ENCODE measurements around the gene ZYX.
"Not testable (repeated sequence)": the region's sequence is repeated elsewhere in the genome, so short reads cannot be mapped to it uniquely, and the experiment has no call there.

ZYX gene

DNA sequence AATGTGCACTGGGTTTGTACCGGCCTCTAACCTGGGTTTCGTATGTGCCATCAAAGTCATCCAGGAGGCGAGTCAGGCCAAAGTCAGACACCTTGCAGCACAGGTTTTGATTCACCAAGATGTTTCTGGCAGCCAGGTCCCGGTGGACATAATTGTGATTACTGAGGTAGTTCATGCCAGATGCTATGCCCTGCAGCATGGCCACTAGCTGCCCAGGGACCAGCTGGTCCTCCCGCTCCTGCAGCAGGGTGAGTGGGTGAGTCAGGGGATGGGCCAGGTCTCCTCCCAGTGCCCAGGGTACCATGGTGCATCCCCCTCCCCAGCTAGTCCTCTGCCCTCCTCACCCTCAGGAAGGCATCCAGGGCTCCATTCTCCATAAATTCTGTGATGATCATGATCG is 13.6 kb downstream of the ZYX start:
- no peaks in the 10 kb centered on the region for H3K9me3 ChIP-seq (ENCODE audit: control insufficient read depth in 1 of 2, low read length in 2 of 2)
- no peak overlapping the region for H3K4me3 ChIP-seq (ENCODE audit: low read depth in 1 of 2, low read length in 2 of 2)
- no peaks in the 10 kb centered on the region for H3K27me3 ChIP-seq (ENCODE audit: low read depth, low read length)
- peaks cover 15 to 20% of the 10 kb centered on the region in 2 donors for H3K36me3 ChIP-seq (ENCODE audit: control insufficient read depth in 1 of 2, insufficient read depth in 2 of 2, low read length in 2 of 2)
- H3K4me1 ChIP-seq (ENCODE audit: control insufficient read depth in 1 of 2, insufficient read depth in 2 of 2, low read length in 2 of 2): peaks cover 26 to 43% of the 10 kb centered on the region in 2 donors
- H3K27ac ChIP-seq (ENCODE audit: low read length): no peak overlapping the region

DNA sequence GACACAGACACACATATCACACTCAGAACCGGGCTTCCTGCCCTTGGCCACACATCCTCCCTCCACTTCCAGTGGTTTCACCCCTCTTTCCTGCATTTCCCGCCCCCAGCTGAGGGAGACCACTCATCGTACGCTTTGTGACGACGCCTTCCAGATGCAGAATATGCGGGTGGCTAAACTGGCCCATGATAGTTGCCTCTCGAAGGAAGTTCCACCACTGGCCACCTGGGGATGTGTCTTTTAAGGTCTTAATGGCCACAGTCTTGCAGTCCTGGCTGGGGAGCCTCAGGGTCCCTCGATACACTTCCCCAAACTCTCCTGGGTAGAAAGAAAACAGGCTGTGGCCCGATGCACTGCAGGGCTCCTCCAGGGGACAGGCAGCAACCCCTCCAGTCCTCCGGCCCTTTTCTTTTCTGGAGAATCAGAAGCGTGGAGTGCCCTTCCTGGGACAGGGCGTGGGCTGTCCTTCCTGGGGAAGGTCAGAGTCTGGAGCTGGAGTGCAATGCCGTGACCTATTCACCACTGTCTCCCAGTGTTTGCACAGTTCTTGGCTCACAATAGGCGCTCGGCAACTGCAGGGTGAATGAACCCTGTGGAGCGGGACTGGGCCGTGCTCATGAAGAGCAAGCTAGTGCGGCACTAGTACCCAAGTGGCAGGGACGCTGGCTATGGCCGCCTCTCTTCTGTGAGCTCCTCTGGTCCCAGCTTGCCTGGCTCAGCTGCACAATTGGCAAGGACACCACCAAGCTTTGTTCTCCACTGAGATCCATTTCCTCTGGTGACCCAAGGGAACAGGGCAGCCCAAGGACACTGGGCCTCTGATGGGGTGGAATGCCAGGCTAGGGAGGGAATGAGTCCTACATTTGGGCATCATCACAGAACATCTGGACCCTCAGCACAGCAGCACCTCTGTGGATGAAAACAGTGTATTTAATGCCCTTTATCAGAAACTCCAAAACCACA is 14.3 kb downstream of the ZYX start:
- Histone ChIP-seq H3K27me3 (ENCODE audit: low read depth, low read length) (no peaks in the 10 kb centered on the region), H3K27ac (ENCODE audit: low read length) (no peak overlapping the region), H3K36me3 (ENCODE audit: control insufficient read depth in 1 of 2, insufficient read depth in 2 of 2, low read length in 2 of 2) (peaks cover 9 to 14% of the 10 kb centered on the region in 2 donors), H3K4me1 (ENCODE audit: control insufficient read depth in 1 of 2, insufficient read depth in 2 of 2, low read length in 2 of 2) (peaks cover 24 to 36% of the 10 kb centered on the region in 2 donors), H3K4me3 (ENCODE audit: low read depth in 1 of 2, low read length in 2 of 2) (no peak overlapping the region), H3K9me3 (ENCODE audit: control insufficient read depth in 1 of 2, low read length in 2 of 2) (no peaks in the 10 kb centered on the region)

DNA sequence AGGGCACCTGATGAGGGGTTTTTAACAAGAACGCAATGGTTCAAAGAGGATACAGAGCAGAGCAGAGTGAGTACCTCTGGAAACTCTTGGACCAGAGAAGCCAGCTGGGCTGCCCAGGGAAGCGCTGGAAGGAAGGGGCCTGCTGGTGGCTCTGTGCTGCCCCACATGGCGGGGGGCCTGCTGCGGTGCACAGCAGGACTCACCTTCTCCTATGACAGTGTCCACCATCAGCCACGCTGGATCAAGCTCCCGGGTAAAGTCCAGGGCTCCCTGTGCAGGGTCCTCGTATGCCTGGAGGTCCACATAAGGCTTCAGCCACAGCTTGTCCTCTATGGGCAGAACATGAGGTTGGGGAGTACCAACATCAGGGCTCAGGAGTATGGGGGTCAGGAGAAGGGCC is 15.0 kb downstream of the ZYX start:
- no peaks in the 10 kb centered on the region for H3K27me3 ChIP-seq (ENCODE audit: low read depth, low read length)
- peaks cover 19 to 29% of the 10 kb centered on the region in 2 donors for H3K4me1 ChIP-seq (ENCODE audit: control insufficient read depth in 1 of 2, insufficient read depth in 2 of 2, low read length in 2 of 2)
- H3K36me3 ChIP-seq (ENCODE audit: control insufficient read depth in 1 of 2, insufficient read depth in 2 of 2, low read length in 2 of 2): peaks cover 4 to 10% of the 10 kb centered on the region in 2 donors
- no peaks in the 10 kb centered on the region for H3K9me3 ChIP-seq (ENCODE audit: control insufficient read depth in 1 of 2, low read length in 2 of 2)
- no peak overlapping the region for H3K27ac ChIP-seq (ENCODE audit: low read length)
- no peak overlapping the region for H3K4me3 ChIP-seq (ENCODE audit: low read depth in 1 of 2, low read length in 2 of 2)

DNA sequence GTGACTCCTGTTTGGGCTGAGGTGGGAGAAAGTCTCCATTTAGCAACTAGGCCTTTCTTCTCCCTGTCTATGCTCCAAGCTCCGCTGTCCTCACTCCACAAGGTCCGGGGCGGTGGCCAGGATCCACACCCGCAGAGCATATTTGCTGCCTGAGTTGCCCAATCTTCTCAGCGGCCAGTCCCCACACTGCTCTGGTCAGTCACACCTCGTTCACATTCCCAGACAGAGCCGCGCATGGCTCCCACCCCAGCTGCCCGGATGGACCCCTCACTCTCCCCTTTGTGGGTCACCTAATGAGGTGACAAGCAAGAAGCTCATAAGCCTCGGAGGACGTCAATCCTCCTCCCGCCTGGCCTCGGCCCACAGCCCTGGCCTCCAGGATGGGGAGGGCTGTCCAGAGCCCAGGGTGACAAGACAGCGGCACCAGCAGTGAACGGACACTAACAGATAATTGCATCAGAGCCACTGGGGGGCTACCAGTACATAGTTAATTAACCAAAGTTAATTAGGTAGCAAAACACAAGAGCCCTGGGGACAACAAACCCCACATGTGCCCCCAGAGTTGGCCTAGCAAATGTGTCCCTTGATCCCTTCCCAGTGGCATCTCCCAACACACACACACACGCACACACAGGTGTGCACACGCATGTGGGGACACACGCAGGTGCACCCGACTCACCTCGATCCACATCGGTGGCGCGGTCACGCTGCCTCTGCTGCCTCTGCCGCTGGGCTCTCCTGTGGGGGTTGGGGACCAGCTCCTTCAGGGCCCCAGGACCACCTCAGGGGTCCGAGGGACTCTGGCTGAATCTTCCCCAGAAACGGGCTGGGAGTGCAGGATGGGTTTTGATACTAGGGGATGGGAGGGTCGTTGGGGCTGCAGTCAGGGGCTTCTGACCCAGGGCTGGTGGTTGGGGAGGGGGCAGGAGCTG is 15.7 kb downstream of the ZYX start:
- Histone ChIP-seq H3K27me3 (ENCODE audit: low read depth, low read length) (no peaks in the 10 kb centered on the region), H3K4me3 (ENCODE audit: low read depth in 1 of 2, low read length in 2 of 2) (no peak overlapping the region), H3K27ac (ENCODE audit: low read length) (no peak overlapping the region), H3K9me3 (ENCODE audit: control insufficient read depth in 1 of 2, low read length in 2 of 2) (no peaks in the 10 kb centered on the region), H3K36me3 (ENCODE audit: control insufficient read depth in 1 of 2, insufficient read depth in 2 of 2, low read length in 2 of 2) (peaks cover 0 to 6% of the 10 kb centered on the region in 2 donors), H3K4me1 (ENCODE audit: control insufficient read depth in 1 of 2, insufficient read depth in 2 of 2, low read length in 2 of 2) (peaks cover 15 to 22% of the 10 kb centered on the region in 2 donors)

DNA sequence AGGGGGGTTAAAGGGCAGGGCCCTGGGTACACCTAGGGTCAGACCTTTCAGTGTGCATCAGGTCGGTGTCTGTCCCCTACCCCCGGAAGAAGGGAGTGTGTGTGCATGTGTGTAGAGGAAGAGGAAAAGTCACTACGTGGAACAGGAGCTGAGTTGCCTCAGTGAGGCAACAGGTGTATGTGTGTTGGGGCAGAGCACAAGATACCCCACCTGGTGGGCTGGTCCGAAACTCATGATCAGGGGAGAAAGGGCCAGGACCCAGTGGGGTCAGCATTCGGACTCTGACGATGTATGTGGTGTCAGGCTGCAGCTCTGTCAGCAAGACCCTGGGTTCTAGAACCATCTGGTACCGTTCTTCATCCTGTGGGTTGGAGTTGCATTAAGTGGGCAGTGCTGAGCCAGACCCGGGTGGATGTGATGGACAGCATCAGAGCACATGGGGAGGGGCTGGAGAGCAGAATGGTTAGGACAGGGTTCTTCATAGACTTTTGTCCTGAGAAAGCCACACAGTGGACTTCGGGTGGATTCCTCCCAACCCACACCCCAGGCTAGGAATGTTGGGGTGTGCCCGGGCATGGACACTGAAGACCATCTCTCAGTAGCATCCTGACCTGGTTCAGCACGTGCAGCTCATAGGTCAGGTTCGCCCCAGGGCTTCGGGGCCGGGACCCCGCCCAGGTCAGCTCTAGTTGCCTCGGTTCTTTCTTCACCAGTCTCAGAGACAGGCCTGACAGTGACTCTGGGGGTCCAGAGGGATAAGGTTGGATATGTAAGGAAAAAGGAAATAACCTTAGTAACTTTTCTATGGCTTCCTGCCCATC is 16.8 kb downstream of the ZYX start:
- Histone ChIP-seq H3K36me3 (ENCODE audit: control insufficient read depth in 1 of 2, insufficient read depth in 2 of 2, low read length in 2 of 2) (peaks cover 0 to 2% of the 10 kb centered on the region in 2 donors), H3K27ac (ENCODE audit: low read length) (no peak overlapping the region), H3K9me3 (ENCODE audit: control insufficient read depth in 1 of 2, low read length in 2 of 2) (no peaks in the 10 kb centered on the region), H3K4me1 (ENCODE audit: control insufficient read depth in 1 of 2, insufficient read depth in 2 of 2, low read length in 2 of 2) (peaks cover 8 to 13% of the 10 kb centered on the region in 2 donors), H3K27me3 (ENCODE audit: low read depth, low read length) (no peaks in the 10 kb centered on the region), H3K4me3 (ENCODE audit: low read depth in 1 of 2, low read length in 2 of 2) (no peak overlapping the region)

DNA sequence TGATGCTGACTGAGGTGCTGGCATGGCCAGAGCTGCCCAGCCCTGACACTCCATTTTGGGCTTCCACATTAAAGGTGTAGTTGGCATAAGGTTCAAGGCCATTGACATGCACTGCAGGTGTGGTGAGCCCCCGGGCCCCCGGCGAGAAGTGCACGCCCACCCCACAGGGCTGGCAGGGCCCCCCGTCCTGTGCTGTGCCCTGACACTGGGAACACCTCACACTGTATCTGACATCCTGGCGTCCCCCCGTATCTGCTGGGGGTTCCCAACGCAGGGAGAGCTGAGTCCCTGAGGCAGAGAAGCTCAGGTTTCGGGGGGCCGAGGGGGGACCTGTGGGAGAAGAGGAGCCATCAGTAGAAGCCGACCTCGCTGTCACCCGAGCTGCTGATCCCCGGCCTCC is 17.5 kb downstream of the ZYX start:
- Histone ChIP-seq H3K27me3 (ENCODE audit: low read depth, low read length) (no peaks in the 10 kb centered on the region), H3K4me3 (ENCODE audit: low read depth in 1 of 2, low read length in 2 of 2) (no peak overlapping the region), H3K4me1 (ENCODE audit: control insufficient read depth in 1 of 2, insufficient read depth in 2 of 2, low read length in 2 of 2) (peaks cover 7 to 8% of the 10 kb centered on the region in 2 donors), H3K9me3 (ENCODE audit: control insufficient read depth in 1 of 2, low read length in 2 of 2) (no peaks in the 10 kb centered on the region), H3K27ac (ENCODE audit: low read length) (no peak overlapping the region), H3K36me3 (ENCODE audit: control insufficient read depth in 1 of 2, insufficient read depth in 2 of 2, low read length in 2 of 2) (no peaks in the 10 kb centered on the region)

DNA sequence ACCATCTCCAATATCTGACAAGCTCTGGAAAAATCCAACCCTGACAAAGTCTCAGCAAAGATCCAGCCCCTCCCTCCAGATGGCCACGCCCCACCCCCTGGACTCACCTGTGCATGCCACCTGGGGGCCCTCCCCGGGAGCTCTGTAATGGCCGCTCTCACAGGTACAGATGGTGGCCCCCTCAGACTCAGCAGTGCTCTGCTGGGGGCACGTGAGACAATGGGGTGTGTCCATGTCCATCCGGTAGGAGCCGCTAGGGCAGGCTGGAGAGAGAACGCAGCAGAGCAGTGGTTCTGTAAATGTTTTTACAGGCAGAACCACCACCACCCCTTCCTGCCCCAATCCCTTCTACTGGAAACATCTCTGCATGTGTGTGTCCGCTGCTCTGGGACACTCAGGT is 18.0 kb downstream of the ZYX start:
- Histone ChIP-seq H3K36me3 (ENCODE audit: control insufficient read depth in 1 of 2, insufficient read depth in 2 of 2, low read length in 2 of 2) (no peaks in the 10 kb centered on the region), H3K27ac (ENCODE audit: low read length) (no peak overlapping the region), H3K9me3 (ENCODE audit: control insufficient read depth in 1 of 2, low read length in 2 of 2) (no peaks in the 10 kb centered on the region), H3K4me1 (ENCODE audit: control insufficient read depth in 1 of 2, insufficient read depth in 2 of 2, low read length in 2 of 2) (peaks cover 5 to 7% of the 10 kb centered on the region in 2 donors), H3K27me3 (ENCODE audit: low read depth, low read length) (no peaks in the 10 kb centered on the region), H3K4me3 (ENCODE audit: low read depth in 1 of 2, low read length in 2 of 2) (no peak overlapping the region)

DNA sequence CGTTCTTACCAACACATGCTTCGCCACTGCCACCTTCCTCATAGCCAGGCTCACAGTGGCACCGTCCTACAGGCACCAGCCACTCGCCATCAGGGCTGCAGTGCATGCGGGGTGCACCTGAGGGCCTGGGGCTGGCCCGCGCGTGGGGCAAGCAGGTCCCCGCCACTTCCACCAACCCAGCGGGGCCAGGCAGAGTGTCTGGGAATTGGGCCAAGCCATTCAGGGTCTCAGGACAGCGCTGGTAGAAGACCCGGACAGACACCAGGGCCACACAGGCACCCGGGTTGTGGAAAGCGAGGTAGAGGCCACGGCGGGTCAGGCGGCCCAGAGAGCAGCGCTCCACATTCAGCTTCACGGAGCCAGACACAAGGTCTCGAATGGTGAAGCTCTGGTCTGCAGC is 18.5 kb downstream of the ZYX start:
- H3K27ac ChIP-seq (ENCODE audit: low read length): no peak overlapping the region
- H3K27me3 ChIP-seq (ENCODE audit: low read depth, low read length): no peaks in the 10 kb centered on the region
- no peaks in the 10 kb centered on the region for H3K9me3 ChIP-seq (ENCODE audit: control insufficient read depth in 1 of 2, low read length in 2 of 2)
- H3K4me1 ChIP-seq (ENCODE audit: control insufficient read depth in 1 of 2, insufficient read depth in 2 of 2, low read length in 2 of 2): peaks cover 5 to 7% of the 10 kb centered on the region in 2 donors
- no peaks in the 10 kb centered on the region for H3K36me3 ChIP-seq (ENCODE audit: control insufficient read depth in 1 of 2, insufficient read depth in 2 of 2, low read length in 2 of 2)
- H3K4me3 ChIP-seq (ENCODE audit: low read depth in 1 of 2, low read length in 2 of 2): no peak overlapping the region

DNA sequence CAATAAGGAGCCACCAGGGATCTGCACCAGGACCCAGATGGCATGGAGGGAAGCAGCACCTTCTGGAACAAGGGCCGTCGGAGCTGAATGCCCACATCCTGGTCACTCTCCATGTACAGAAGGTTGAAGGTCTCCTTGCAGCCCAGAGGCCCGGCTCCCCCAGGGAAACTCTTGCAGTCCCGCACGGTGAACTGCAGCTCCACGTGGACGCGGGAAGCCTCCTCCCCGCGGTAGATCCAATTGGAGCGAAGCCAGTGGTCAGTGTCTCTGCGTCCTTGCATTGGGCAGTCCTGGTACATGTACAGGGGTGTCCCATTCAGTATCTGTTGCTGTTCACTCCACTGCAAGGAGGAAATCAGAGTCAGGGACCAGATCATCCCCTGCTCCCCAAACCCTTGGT is 20.1 kb downstream of the ZYX start:
- no peaks in the 10 kb centered on the region for H3K4me1 ChIP-seq (ENCODE audit: control insufficient read depth in 1 of 2, insufficient read depth in 2 of 2, low read length in 2 of 2)
- no peaks in the 10 kb centered on the region for H3K36me3 ChIP-seq (ENCODE audit: control insufficient read depth in 1 of 2, insufficient read depth in 2 of 2, low read length in 2 of 2)
- H3K27me3 ChIP-seq (ENCODE audit: low read depth, low read length): no peaks in the 10 kb centered on the region
- H3K27ac ChIP-seq (ENCODE audit: low read length): no peak overlapping the region
- H3K4me3 ChIP-seq (ENCODE audit: low read depth in 1 of 2, low read length in 2 of 2): no peak overlapping the region
- no peaks in the 10 kb centered on the region for H3K9me3 ChIP-seq (ENCODE audit: control insufficient read depth in 1 of 2, low read length in 2 of 2)

DNA sequence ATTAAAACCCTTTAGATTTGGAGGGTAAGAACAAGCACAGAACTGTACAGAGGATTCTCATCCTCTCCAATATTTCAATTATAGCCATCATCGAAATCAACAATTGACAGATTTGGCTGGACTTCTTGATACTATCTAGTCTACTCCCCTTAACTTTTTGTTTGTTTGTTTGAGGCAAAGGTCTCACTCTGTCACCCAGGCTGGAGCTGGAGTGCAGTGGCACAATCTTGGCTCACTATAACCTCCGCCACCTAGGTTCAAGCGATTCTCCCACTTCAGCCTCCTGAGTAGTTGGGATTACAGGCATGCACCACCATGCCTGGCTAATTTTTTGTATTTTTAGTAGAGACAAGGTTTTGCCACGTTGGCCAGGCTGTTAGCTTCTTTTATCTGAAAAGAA is 21.1 kb downstream of the ZYX start:
- not testable (repeated sequence) for H3K27ac ChIP-seq (ENCODE audit: low read length); H3K36me3 ChIP-seq (ENCODE audit: control insufficient read depth in 1 of 2, insufficient read depth in 2 of 2, low read length in 2 of 2); H3K27me3 ChIP-seq (ENCODE audit: low read depth, low read length); H3K4me3 ChIP-seq (ENCODE audit: low read depth in 1 of 2, low read length in 2 of 2); H3K4me1 ChIP-seq (ENCODE audit: control insufficient read depth in 1 of 2, insufficient read depth in 2 of 2, low read length in 2 of 2); H3K9me3 ChIP-seq (ENCODE audit: control insufficient read depth in 1 of 2, low read length in 2 of 2)

All from muscle layer of duodenum (tissue), 2 donors.